ENCODE results near the gene EFNA4. TPM values are rescaled to one million over a fixed set of nuclear protein-coding genes. Genes with fewer than 3 reads are reported as not detected.

The EFNA4 gene
- total and polyA plus RNA-seq, 2 donors (not counting 1 experiment from before 2014, with no cell fraction given), result 3.8 to 4.3 TPM

DNA sequence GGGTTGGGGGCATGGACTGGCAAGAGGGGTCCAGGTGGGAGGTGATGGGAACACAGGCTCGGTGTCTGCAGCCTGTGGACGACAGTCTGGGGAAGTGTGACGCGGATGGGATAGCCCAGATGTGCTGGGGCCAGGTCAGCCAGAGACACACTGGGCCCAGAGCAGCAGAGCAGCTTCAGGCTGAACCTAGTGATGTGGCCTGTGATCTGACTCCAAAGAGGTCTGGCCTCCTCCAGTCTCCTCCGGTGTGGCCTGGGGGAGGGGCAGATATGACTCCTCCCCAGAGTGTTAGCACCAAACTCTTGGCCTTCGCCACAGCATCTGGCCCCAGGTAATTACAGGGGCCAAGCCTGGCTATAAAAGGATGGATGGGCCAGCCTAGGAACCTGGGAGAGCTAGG is 28.6 kb downstream of the EFNA4 start:
- Histone ChIP-seq H3K9ac (ENCODE audit: insufficient read depth, low read length) (no peak overlapping the region), H3K27me3 (ENCODE audit: control insufficient read depth, insufficient read depth, low read length) (peaks cover 11% of the 10 kb centered on the region), H3K9me3 (ENCODE audit: control insufficient read depth, insufficient read depth, low read depth, low read length) (no peaks in the 10 kb centered on the region), H3K4me1 (ENCODE audit: control insufficient read depth, extremely low read depth, insufficient read depth, low read length) (no peaks in the 10 kb centered on the region), H3K4me3 (replicated peaks in 1 of 4; ENCODE audit: control extremely low read depth in 1 of 4, insufficient read depth in 1 of 4, low read depth in 3 of 4, low read length in 4 of 4) (no peak overlapping the region), H3K36me3 (ENCODE audit: control insufficient read depth, insufficient read depth, low read length) (no peaks in the 10 kb centered on the region), H2AFZ (ENCODE audit: low read length) (no peak overlapping the region), H3K4me2 (ENCODE audit: extremely low read depth, insufficient read depth, low read length) (no peak overlapping the region), H4K20me1 (ENCODE audit: control insufficient read depth, extremely low read depth, insufficient read depth, low read length) (peaks cover 1% of the 10 kb centered on the region), H3K79me2 (ENCODE audit: control insufficient read depth, insufficient read depth, low read length) (no peaks in the 10 kb centered on the region), H3K27ac (ENCODE audit: insufficient read depth, low read length) (no peak overlapping the region)
- TF ChIP-seq, protein P1, sequence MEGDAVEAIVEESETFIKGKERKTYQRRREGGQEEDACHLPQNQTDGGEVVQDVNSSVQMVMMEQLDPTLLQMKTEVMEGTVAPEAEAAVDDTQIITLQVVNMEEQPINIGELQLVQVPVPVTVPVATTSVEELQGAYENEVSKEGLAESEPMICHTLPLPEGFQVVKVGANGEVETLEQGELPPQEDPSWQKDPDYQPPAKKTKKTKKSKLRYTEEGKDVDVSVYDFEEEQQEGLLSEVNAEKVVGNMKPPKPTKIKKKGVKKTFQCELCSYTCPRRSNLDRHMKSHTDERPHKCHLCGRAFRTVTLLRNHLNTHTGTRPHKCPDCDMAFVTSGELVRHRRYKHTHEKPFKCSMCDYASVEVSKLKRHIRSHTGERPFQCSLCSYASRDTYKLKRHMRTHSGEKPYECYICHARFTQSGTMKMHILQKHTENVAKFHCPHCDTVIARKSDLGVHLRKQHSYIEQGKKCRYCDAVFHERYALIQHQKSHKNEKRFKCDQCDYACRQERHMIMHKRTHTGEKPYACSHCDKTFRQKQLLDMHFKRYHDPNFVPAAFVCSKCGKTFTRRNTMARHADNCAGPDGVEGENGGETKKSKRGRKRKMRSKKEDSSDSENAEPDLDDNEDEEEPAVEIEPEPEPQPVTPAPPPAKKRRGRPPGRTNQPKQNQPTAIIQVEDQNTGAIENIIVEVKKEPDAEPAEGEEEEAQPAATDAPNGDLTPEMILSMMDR (conservative IDR thresholded peaks at IDR 0.05 in 1 of 2, IDR thresholded peaks at IDR 0.05 in 1 of 2; ENCODE audit: low read depth in 1 of 2, low read length in 2 of 2), result no peak
- TF ChIP-seq EZH2 (IDR thresholded peaks at IDR 0.05; ENCODE audit: low read length, missing control alignments), result no peak
- no peak for DNase-seq (ENCODE audit: low read depth in 2 of 2)

DNA sequence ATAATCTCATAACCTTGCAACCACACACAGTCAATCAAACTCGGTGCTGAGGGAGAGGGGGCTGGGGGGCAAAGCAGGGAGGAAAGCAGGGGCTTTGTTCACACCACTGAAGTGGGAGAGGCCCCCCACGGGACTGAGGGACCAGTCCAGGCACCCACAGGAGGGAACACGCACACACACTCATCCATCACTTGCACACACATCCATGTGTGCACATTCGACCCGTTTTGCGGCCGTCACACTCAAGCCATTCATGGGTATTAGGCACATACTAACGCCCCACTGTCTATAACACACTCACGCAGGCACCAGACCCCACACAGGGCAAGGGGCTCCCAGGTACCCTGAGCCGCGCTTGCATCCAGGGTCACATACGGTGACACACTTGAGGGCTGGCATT is 29.1 kb downstream of the EFNA4 start:
- TF ChIP-seq, protein P1 (conservative IDR thresholded peaks at IDR 0.05 in 1 of 2, IDR thresholded peaks at IDR 0.05 in 1 of 2; ENCODE audit: low read depth in 1 of 2, low read length in 2 of 2), result no peak
- no peak for TF ChIP-seq EZH2 (IDR thresholded peaks at IDR 0.05; ENCODE audit: low read length, missing control alignments)
- Histone ChIP-seq H4K20me1 (ENCODE audit: control insufficient read depth, extremely low read depth, insufficient read depth, low read length) (peaks cover 1% of the 10 kb centered on the region), H3K9me3 (ENCODE audit: control insufficient read depth, insufficient read depth, low read depth, low read length) (no peaks in the 10 kb centered on the region), H3K9ac (ENCODE audit: insufficient read depth, low read length) (no peak overlapping the region), H3K27ac (ENCODE audit: insufficient read depth, low read length) (no peak overlapping the region), H3K36me3 (ENCODE audit: control insufficient read depth, insufficient read depth, low read length) (no peaks in the 10 kb centered on the region), H3K79me2 (ENCODE audit: control insufficient read depth, insufficient read depth, low read length) (no peaks in the 10 kb centered on the region), H3K4me1 (ENCODE audit: control insufficient read depth, extremely low read depth, insufficient read depth, low read length) (no peaks in the 10 kb centered on the region), H3K4me3 (replicated peaks in 1 of 4; ENCODE audit: control extremely low read depth in 1 of 4, insufficient read depth in 1 of 4, low read depth in 3 of 4, low read length in 4 of 4) (no peak overlapping the region), H2AFZ (ENCODE audit: low read length) (no peak overlapping the region), H3K27me3 (ENCODE audit: control insufficient read depth, insufficient read depth, low read length) (peaks cover 11% of the 10 kb centered on the region), H3K4me2 (ENCODE audit: extremely low read depth, insufficient read depth, low read length) (no peak overlapping the region)
- no peak for DNase-seq (ENCODE audit: low read depth in 2 of 2)

DNA sequence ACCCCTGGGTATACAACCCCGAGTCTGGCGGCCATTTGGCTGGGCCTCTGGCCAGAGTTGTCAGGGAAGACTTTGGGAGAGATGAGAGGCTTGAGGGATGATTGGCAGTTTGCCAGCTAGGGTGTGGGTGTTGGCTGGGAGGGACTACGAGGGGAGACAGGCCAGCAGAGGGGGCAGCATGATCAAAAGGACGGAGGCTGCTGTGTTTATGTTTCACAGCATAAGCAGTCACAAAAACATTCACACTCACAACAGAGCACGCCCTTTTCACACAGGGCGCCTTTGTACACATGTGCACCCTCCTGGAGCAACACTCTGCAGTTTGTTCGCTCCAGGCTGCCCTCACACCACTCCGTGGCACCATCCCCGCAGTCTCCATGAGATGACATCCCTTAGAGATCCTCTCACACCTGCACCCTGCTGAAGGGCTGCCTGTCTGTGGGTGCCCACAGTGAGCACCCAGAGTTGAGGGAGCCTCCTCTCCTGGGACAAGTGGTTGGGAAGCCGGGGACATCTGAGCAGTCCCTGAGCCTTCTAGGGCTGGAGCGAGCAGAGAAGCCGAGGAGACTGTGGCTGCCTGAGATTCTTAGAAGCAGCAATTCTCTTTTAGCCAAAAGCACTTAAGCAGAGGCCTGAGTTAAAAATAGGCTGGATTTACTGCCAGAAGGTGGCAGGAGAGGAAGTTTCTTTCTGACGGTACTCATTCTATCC is 30.5 kb downstream of the EFNA4 start:
- no peak overlapping the region for H2AFZ ChIP-seq (ENCODE audit: low read length)
- peak; percentile 45 to 66 for DNase-seq (ENCODE audit: low read depth in 2 of 2)

More for the DNA sequence above, 30.5 kb downstream of the EFNA4 start:
- peaks cover 11% of the 10 kb centered on the region for H3K27me3 ChIP-seq (ENCODE audit: control insufficient read depth, insufficient read depth, low read length)
- H3K27ac ChIP-seq (ENCODE audit: insufficient read depth, low read length), result no peak overlapping the region
- H3K36me3 ChIP-seq (ENCODE audit: control insufficient read depth, insufficient read depth, low read length), result no peaks in the 10 kb centered on the region
- H3K4me1 ChIP-seq (ENCODE audit: control insufficient read depth, extremely low read depth, insufficient read depth, low read length), result no peaks in the 10 kb centered on the region
- no peaks in the 10 kb centered on the region for H3K9me3 ChIP-seq (ENCODE audit: control insufficient read depth, insufficient read depth, low read depth, low read length)
- H3K79me2 ChIP-seq (ENCODE audit: control insufficient read depth, insufficient read depth, low read length), result no peaks in the 10 kb centered on the region
- H3K4me3 ChIP-seq (replicated peaks in 1 of 4; ENCODE audit: control extremely low read depth in 1 of 4, insufficient read depth in 1 of 4, low read depth in 3 of 4, low read length in 4 of 4), result no peak overlapping the region
- H4K20me1 ChIP-seq (ENCODE audit: control insufficient read depth, extremely low read depth, insufficient read depth, low read length), result peaks cover 1% of the 10 kb centered on the region
- TF ChIP-seq EZH2 (IDR thresholded peaks at IDR 0.05; ENCODE audit: low read length, missing control alignments), result no peak
- TF ChIP-seq, protein P1 (conservative IDR thresholded peaks at IDR 0.05 in 1 of 2, IDR thresholded peaks at IDR 0.05 in 1 of 2; ENCODE audit: low read depth in 1 of 2, low read length in 2 of 2), result peak; percentile 23 to 55
- H3K4me2 ChIP-seq (ENCODE audit: extremely low read depth, insufficient read depth, low read length), result no peak overlapping the region
- no peak overlapping the region for H3K9ac ChIP-seq (ENCODE audit: insufficient read depth, low read length)

Data from fibroblast of lung (primary cell).